AG10803 (cell line): Measurements from ENCODE around the gene CPEB3.

ENCODE experiments used
- DNase-seq: peaks from one replicate; pipeline ENCODE4 v3.0.0; 2010; ENCODE audit warnings: low read depth
- H3K4me3 ChIP-seq: 2 replicates; pipeline ENCODE4 v1.5.1; 2011; ENCODE audit warnings: mild to moderate bottlenecking, low read length, control low read depth
- CTCF ChIP-seq: conservative IDR thresholded peaks from 2 replicates; pipeline ENCODE4 v1.5.1; 2011; ENCODE audit warnings: mild to moderate bottlenecking, low read length, control low read depth, inconsistent platforms

Gene CPEB3

GRCh38 chr10:92184977-92185376 is 105.9 kb downstream of the CPEB3 start:
- no peak for TF ChIP-seq CTCF

GRCh38 chr10:92183199-92183598 is 107.7 kb downstream of the CPEB3 start:
- H3K4me3 ChIP-seq, result no peak overlapping the region
- TF ChIP-seq CTCF, result no peak
- no peak for DNase-seq

More at GRCh38 chr10:92184977-92185376, 105.9 kb downstream of the CPEB3 start:
- H3K4me3 ChIP-seq, result no peak overlapping the region
- DNase-seq, result no peak

- H3K4me3 ChIP-seq, result no peak overlapping the region
- DNase-seq, result no peak
- peak; percentile 35; the same call in 1 of the 2 replicates for TF ChIP-seq CTCF
Observed at GRCh38 chr10:92181575-92181974, 109.3 kb downstream of the CPEB3 start.

GRCh38 chr10:92180399-92180798 is 110.5 kb downstream of the CPEB3 start:
- TF ChIP-seq CTCF, result no peak
- no peak for DNase-seq
- H3K4me3 ChIP-seq, result no peak overlapping the region

- DNase-seq, result no peak
- H3K4me3 ChIP-seq, result no peak overlapping the region
- TF ChIP-seq CTCF, result no peak
Observed at GRCh38 chr10:92177546-92177945, 113.3 kb downstream of the CPEB3 start.

- no peak for TF ChIP-seq CTCF
- DNase-seq, result no peak
- H3K4me3 ChIP-seq, result no peak overlapping the region
Observed at GRCh38 chr10:92175164-92175563, 115.7 kb downstream of the CPEB3 start.

GRCh38 chr10:92173996-92174395 is 116.9 kb downstream of the CPEB3 start:
- H3K4me3 ChIP-seq, result no peak overlapping the region
- no peak for TF ChIP-seq CTCF
- DNase-seq, result no peak
